Breast epithelium (tissue), 4 donors: Measurements from ENCODE around the gene DNAJB13. TPM values are rescaled to one million over a fixed set of nuclear protein-coding genes. Genes with fewer than 3 reads are reported as not detected.
"Not testable (repeated sequence)": the region's sequence is repeated elsewhere in the genome, so short reads cannot be mapped to it uniquely, and the experiment has no call there.

Experiments used
- DNase-seq, 2 donors: peaks; one replicate each; pipeline ENCODE4 v3.0.0-alpha.2; 2019; ENCODE audit warnings: low spot score in 2 of 2
- H3K27ac ChIP-seq, 2 donors: fragments of 200-600 bp; sonication (generic) in 1 of 2; one replicate each; pipeline ENCODE4 v1.5.1; 2016 to 2019; ENCODE audit warnings: mild to moderate bottlenecking in 1 of 2
- H3K27me3 ChIP-seq, 2 donors: fragments of 200-600 bp; sonication (generic) in 1 of 2; one replicate each; pipeline versions ENCODE4 v1.5.1 to v1.6.0; 2017 to 2019; ENCODE audit warnings: control low read depth in 1 of 2, mild to moderate bottlenecking in 1 of 2
- H3K36me3 ChIP-seq: fragments of 200-600 bp; one replicate; pipeline ENCODE4 v1.5.1; 2019
- H3K4me1 ChIP-seq, 2 donors: fragments of 200-600 bp; sonication (generic); one replicate each; pipeline ENCODE4 v1.5.1; 2016 to 2019; ENCODE audit warnings: control low read depth in 1 of 2
- H3K4me3 ChIP-seq, 3 donors: fragments of 200-600 bp; sonication (generic); 1 replicate in 2 of 3; 2 replicates in 1 of 3; pipeline ENCODE4 v1.5.1; 2016 to 2019; ENCODE audit warnings: mild to moderate bottlenecking in 3 of 3, moderate library complexity in 2 of 3
- H3K9me3 ChIP-seq, 2 donors: fragments of 200-600 bp; sonication (generic) in 1 of 2; one replicate each; pipeline ENCODE4 v1.5.1; 2016 to 2019; ENCODE audit warnings: control low read depth in 1 of 2
- POLR2A ChIP-seq: fragments of 450-650 bp; IDR thresholded peaks from one replicate; pipeline ENCODE4 v1.6.1; 2016; ENCODE audit warnings: antibody characterized with exemption, mild to moderate bottlenecking, moderate library complexity
- POLR2AphosphoS5 ChIP-seq, 3 donors: sonication (generic); formaldehyde crosslinking; IDR thresholded peaks; one replicate each; pipeline ENCODE4 v1.6.1; 2017; ENCODE audit warnings: antibody characterized with exemption in 3 of 3
- intact Hi-C: fragments of 100-400 bp; cut with DNase I; formaldehyde crosslinking; loops from one replicate; pipeline ENCODE4 v1.15.1; 2023; ENCODE audit warnings: low total_unique reads
- total RNA-seq, 3 donors: library from RNA; depleted of rRNA; stranded (reverse); fragments of >200 nt; gene quantifications; one replicate each; pipeline ENCODE4 v1.1.0, GENCODE V29; 2016
- TF ChIP-seq, protein P1 (sequence below), 3 donors: fragments of 450-650 bp; IDR thresholded peaks; one replicate each; pipeline ENCODE4 v1.5.1; 2016 to 2017; ENCODE audit warnings: antibody characterized with exemption in 3 of 3, mild to moderate bottlenecking in 3 of 3, moderate library complexity in 3 of 3

The DNAJB13 gene
- total RNA-seq, 3 donors from 2014 or later = not detected

DNA sequence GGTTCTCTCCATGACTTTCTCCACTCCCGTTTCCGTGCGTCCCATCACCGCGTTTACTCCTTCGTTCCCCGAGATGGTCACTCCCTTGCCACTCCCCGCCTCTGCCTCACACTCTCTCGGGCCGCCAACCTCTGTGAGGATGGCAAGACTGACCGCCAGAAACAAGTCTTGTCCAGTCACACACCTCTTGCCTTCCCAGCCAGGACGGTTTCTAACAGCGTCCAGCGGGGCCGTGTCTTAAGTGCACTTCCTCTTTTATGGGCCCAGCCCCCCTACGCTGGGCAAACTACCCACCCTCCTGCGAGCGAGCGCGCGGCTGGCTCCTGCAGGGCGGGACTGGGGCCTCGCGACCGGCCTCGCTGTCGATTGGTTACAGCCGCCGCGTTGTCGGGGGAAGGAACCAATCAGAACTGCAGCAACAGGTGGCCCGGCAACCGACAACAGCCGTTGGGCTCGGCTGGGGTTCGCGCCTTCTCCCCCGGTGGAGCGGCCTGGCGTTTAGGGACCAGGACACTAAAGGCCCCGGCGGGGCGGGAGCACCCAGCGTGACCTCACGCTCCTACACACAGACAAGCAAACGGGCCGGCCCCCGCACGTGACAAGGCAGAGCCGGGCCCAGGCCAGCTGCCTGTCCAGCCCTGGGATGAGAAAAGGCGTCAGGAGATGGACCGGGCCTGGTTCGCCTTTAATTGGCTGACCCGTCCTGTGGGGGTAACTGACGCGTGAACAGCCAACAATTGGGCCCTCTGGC, 32.3 kb downstream of the DNAJB13 start:
- TF ChIP-seq POLR2A (peak; percentile 43), POLR2AphosphoS5 (IDR thresholded peaks at IDR 0.05) (peak; percentile 17 to 80 (median 63))
- TF ChIP-seq, protein P1, sequence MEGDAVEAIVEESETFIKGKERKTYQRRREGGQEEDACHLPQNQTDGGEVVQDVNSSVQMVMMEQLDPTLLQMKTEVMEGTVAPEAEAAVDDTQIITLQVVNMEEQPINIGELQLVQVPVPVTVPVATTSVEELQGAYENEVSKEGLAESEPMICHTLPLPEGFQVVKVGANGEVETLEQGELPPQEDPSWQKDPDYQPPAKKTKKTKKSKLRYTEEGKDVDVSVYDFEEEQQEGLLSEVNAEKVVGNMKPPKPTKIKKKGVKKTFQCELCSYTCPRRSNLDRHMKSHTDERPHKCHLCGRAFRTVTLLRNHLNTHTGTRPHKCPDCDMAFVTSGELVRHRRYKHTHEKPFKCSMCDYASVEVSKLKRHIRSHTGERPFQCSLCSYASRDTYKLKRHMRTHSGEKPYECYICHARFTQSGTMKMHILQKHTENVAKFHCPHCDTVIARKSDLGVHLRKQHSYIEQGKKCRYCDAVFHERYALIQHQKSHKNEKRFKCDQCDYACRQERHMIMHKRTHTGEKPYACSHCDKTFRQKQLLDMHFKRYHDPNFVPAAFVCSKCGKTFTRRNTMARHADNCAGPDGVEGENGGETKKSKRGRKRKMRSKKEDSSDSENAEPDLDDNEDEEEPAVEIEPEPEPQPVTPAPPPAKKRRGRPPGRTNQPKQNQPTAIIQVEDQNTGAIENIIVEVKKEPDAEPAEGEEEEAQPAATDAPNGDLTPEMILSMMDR (IDR thresholded peaks at IDR 0.05) = no peak
- peak overlapping the region; percentile 84 to 91 for H3K27ac ChIP-seq
- no peaks in the 10 kb centered on the region for H3K27me3 ChIP-seq
- H3K4me3 ChIP-seq = peak overlapping the region; percentile 50 to 68 (median 66)
- H3K9me3 ChIP-seq = no peaks in the 10 kb centered on the region
- peak; percentile 86 to 91 for DNase-seq
- intact Hi-C loops = no loop called here
- peaks cover 0 to 4% of the 10 kb centered on the region in 2 donors for H3K4me1 ChIP-seq
- H3K36me3 ChIP-seq = no peaks in the 10 kb centered on the region

GRCh38 chr11:73983741-73984538, 33.1 kb downstream of the DNAJB13 start:
- intact Hi-C loops = no loop called here

GRCh38 chr11:73985661-73986060, 34.8 kb downstream of the DNAJB13 start:
- H3K27ac ChIP-seq, H3K27me3 ChIP-seq, H3K36me3 ChIP-seq, H3K4me3 ChIP-seq, H3K4me1 ChIP-seq, H3K9me3 ChIP-seq, intact Hi-C loops: not testable (repeated sequence)
- DNase-seq = peak in 1 of 2 donors; percentile 24

More at GRCh38 chr11:73983741-73984538, 33.1 kb downstream of the DNAJB13 start:
- H3K36me3 ChIP-seq = no peaks in the 10 kb centered on the region
- H3K9me3 ChIP-seq = no peaks in the 10 kb centered on the region
- peak in 1 of 2 donors; percentile 6 for DNase-seq
- H3K4me3 ChIP-seq = peak overlapping the region; percentile 50 to 68 (median 66)
- peak overlapping the region; percentile 84 to 91 for H3K27ac ChIP-seq
- TF ChIP-seq POLR2AphosphoS5 (IDR thresholded peaks at IDR 0.05) = no peak
- TF ChIP-seq, protein P1 (IDR thresholded peaks at IDR 0.05) = no peak
- no peak for TF ChIP-seq POLR2A
- peaks cover 0 to 4% of the 10 kb centered on the region in 2 donors for H3K4me1 ChIP-seq
- no peaks in the 10 kb centered on the region for H3K27me3 ChIP-seq

DNA sequence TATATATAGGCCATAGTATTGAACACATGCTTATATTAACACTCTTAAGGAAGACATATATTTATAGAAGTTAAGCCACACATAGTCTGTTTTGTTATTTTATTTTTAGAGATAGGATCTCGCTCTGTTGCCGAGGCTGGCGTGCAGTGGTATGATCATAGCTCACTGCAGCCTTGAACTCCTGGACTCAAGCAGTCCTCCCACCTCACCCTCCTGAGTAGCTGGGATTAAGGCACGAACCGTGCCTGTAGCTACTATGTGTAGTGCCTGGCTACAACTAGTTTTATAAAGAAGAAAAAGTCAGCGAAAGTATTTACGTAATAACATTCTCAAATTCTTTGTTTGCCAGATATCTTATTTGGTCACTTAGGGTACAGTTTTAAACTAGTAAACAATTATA, 37.4 kb downstream of the DNAJB13 start:
- intact Hi-C loops = no loop called here
- H3K27me3 ChIP-seq = no peaks in the 10 kb centered on the region
- no peak overlapping the region for H3K27ac ChIP-seq
- H3K4me1 ChIP-seq = peaks cover 0 to 4% of the 10 kb centered on the region in 2 donors
- no peaks in the 10 kb centered on the region for H3K9me3 ChIP-seq
- no peak for TF ChIP-seq POLR2AphosphoS5 (IDR thresholded peaks at IDR 0.05)
- TF ChIP-seq POLR2A = no peak
- TF ChIP-seq, protein P1 (IDR thresholded peaks at IDR 0.05) = no peak
- no peak for DNase-seq
- H3K36me3 ChIP-seq = no peaks in the 10 kb centered on the region
- no peak overlapping the region for H3K4me3 ChIP-seq

GRCh38 chr11:73989156-73989555, 38.3 kb downstream of the DNAJB13 start:
- DNase-seq = no peak
- Histone ChIP-seq H3K9me3 (no peaks in the 10 kb centered on the region), H3K4me1 (no peaks in the 10 kb centered on the region), H3K36me3 (no peaks in the 10 kb centered on the region), H3K27ac (no peak overlapping the region), H3K27me3 (no peaks in the 10 kb centered on the region), H3K4me3 (no peak overlapping the region)
- TF ChIP-seq, protein P1 (IDR thresholded peaks at IDR 0.05) = no peak
- TF ChIP-seq POLR2AphosphoS5 (IDR thresholded peaks at IDR 0.05) (no peak), POLR2A (no peak)
- intact Hi-C loops = no loop called here
